Activated CD4-positive, CD25-positive, alpha-beta regulatory T cell treated with anti-CD3 and anti-CD28 coated beads, Interleukin-2, amount 50 U/mL, for 72 hours (primary cell): ENCODE results near the gene MYO18A.

Experiments
- DNase-seq: peaks from one replicate; pipeline ENCODE4 v3.0.0; 2021

Gene MYO18A

GRCh38 chr17:29124135-29124924, 55.9 kb downstream of the MYO18A start:
- no peak for DNase-seq

- no peak for DNase-seq
Observed at GRCh38 chr17:29123111-29123510, 57.1 kb downstream of the MYO18A start.

GRCh38 chr17:29121442-29121841, 58.8 kb downstream of the MYO18A start:
- DNase-seq = no peak

DNA sequence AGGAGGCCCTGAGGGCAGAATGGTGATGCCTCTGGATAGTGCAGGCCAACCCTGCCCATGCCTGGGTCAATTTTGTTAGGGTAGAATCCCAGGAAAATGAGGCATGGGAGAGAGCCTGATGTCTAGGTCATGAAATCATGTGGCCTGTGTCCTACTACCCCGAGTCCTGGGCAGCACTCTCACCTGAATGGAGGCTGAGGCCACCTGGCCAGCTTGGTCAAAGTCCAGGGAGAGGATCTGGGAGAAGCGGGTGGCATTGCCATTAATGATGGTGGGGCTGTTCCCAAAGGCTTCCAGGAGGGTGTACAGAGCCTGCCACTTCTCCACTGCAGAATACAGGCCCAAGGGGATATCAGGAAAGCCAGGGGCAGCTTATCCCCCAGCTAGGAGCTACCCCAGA, 59.8 kb downstream of the MYO18A start:
- no peak for DNase-seq

DNA sequence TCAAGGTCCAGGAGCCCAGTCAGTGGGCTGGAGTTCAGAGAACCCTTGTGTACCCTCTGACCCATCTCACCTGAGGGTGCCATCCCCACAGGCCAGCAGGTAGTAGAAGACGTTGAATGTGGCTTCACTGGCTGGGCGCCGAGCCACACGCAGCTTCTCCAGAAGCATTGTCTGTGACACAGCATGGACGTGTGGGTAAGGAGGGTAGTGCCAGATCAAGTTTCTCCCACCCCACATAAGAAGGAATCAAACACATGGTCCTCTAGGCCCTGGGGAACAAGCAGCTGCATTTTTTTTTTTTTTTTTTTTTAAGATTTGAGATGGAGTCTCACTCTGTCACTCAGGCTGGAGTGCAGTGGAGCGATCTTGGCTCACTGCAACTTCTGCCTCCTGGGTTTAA, 60.9 kb downstream of the MYO18A start:
- DNase-seq = no peak

DNA sequence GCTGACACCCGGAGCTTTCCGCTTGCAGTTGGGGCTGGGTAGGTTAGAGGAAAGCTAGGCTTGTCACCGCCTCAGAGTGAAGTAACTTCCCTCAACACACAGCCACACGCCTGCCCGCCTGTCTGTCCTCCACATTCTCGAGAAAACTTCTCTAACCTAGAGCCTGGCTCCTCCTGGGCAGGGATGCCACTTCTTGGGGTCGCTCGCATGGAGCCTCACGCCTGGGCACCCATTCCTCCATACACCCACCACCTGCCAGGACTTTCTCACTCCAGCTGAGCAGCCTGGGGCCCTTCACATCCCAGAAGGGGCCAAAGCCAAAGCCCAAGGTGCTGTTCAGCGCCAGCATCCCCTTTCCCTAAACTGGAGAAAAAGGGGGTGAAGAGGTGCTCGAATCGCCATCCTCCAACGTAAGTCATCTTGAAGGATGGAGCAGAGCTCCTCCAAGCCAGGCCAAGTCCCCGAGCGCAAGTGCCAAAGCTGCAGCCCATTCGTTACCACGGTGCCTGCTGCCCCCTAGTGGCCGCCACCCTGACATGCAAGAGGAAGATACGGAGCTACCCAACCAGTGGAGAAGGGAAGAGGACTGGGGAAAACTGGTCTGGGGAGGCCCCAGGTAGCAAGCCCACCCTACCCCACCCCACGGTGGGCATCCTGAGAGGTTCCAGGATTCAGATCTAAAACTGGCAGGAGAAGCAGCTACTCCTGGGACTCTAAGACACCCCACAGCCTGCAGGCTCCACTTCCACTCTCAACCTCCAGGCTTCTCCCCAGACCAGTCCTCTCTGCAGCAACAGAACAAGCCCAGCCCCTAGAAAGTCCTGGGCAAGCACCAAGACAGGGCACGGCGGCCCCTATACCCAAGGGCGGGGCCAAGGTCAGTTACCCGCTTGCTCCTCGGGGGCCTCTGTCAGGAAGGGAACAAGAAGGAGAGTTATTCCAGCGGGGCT, 63.1 kb downstream of the MYO18A start:
- DNase-seq = peak; percentile 83

- DNase-seq = peak; percentile 37
Observed at GRCh38 chr17:29115961-29116803, 64.0 kb downstream of the MYO18A start.

DNA sequence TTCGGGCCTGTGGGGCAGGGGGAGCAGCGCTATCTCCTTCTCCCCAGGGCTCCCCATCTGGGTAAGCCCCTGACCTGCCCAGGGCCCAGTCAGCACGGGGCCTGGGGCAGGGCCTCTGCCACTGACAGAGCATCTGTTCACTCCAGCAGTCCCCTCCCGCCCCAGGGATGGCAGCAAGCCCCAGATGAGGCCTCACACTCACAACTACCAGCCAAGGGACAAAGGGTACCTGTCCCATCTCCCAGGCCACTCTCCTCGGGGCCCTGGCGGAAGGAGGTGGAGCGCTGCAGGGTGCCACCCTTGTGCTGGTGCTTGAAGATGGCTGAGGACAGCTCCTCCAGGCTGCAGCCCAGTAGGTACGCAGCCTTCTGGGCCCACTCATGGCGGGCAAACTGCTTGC, 64.8 kb downstream of the MYO18A start:
- no peak for DNase-seq

GRCh38 chr17:29114141-29114540, 66.1 kb downstream of the MYO18A start:
- no peak for DNase-seq

- DNase-seq = no peak
Observed at GRCh38 chr17:29113334-29113733, 66.9 kb downstream of the MYO18A start.

- DNase-seq = no peak
Observed at GRCh38 chr17:29112771-29113295, 67.4 kb downstream of the MYO18A start.

- peak; percentile 70 for DNase-seq
Observed at GRCh38 chr17:29111816-29112499, 68.2 kb downstream of the MYO18A start.

GRCh38 chr17:29110372-29110757, 69.8 kb downstream of the MYO18A start:
- DNase-seq = no peak

- DNase-seq = no peak
Observed at GRCh38 chr17:29109477-29110371, 70.5 kb downstream of the MYO18A start.

DNA sequence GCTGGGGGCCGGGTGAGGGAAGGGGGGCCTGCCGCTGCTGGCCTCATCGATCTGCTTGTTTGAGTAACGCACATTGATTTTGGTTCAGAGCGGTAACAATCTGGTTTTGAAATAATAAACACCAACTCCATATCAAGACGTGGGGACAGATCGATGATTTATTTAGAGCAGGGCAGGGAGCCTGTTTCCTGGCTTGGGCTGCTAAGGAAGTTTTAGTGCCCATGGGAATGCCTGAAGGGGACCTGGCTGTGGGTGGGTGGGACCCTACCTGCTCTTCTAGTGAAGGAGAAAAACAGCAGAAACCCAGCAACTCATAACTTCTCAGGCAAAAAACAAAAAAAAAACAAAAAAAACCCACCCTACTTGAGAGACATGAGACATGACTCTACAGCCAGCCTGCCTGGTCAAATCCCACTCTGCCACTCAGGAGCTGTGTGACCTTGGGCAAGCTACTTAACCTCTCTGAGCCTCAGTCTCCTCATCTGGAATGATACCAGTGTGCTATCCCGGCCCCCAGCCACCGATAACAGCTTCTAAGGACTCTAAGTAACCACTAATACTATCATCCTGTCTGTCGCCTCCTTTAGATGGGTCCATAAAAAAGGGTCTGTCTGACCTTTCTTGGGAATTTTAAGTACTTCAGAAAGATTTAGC, 71.2 kb downstream of the MYO18A start:
- no peak for DNase-seq

GRCh38 chr17:29107933-29108822, 72.0 kb downstream of the MYO18A start:
- no peak for DNase-seq

DNA sequence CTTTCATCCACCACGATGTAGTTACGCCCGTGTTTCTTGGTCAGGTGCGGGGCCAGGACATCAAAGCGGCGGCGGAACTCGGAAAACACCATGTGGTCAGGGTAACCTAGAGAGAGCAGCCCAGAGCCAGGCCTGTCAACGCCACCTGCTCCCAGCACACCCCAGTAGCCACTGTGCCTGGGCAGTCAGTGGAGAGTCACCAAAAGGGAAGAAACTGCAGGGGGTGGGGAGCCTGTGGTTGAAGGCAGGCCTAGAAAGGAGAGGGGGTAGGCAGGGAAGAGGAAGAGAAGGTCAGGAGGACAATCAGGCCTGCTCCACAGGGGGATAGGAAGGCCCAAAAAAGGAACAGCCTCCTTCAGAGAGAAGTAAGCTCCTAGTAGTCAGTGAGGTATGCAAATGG, 73.1 kb downstream of the MYO18A start:
- DNase-seq = no peak

DNA sequence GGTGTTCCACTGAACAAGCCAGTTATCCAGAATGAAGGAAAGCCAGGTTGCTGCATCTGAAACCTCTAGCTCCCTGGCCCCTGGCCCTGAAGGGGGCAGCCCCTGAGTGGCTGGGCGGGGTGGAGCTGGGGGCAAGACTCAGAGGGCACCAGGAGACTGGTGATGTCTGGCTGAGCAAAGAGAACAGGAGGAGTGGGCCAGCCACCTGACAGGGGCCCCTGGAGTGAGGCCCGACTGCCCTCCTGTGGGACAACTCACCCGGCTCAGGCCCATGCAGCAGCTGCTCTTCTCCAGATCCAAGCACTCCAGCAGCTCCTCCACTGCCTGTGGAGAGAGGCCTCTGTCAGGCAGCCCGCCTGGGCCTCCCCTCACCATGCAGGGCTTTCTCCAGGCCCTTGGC, 76.9 kb downstream of the MYO18A start:
- DNase-seq = no peak

- DNase-seq = no peak
Observed at GRCh38 chr17:29102741-29103181, 77.4 kb downstream of the MYO18A start.
